Keratinocyte (primary cell): ENCODE results near the gene RALGPS1.

Source experiments
- EZH2 ChIP-seq: IDR thresholded peaks from one replicate; pipeline ENCODE4 v1.6.1; 2012; ENCODE audit warnings: inconsistent platforms, mild to moderate bottlenecking, low read length, moderate library complexity
- TF ChIP-seq, protein P1 (sequence below), 3 experiments: IDR thresholded peaks in 1 of 3; conservative IDR thresholded peaks in 1 of 3; optimal IDR thresholded peaks in 1 of 3; 2 replicates in 2 of 3; 3 replicates in 1 of 3; pipeline versions ENCODE3 to v1.5.1; 2011; ENCODE audit warnings: low read length in 3 of 3, mild to moderate bottlenecking in 3 of 3, moderate library complexity in 2 of 3, control low read depth in 1 of 3, inconsistent platforms in 1 of 3; ENCODE audit not compliant: insufficient read depth in 2 of 3; ENCODE audit errors: extremely low read depth in 1 of 3

DNA sequence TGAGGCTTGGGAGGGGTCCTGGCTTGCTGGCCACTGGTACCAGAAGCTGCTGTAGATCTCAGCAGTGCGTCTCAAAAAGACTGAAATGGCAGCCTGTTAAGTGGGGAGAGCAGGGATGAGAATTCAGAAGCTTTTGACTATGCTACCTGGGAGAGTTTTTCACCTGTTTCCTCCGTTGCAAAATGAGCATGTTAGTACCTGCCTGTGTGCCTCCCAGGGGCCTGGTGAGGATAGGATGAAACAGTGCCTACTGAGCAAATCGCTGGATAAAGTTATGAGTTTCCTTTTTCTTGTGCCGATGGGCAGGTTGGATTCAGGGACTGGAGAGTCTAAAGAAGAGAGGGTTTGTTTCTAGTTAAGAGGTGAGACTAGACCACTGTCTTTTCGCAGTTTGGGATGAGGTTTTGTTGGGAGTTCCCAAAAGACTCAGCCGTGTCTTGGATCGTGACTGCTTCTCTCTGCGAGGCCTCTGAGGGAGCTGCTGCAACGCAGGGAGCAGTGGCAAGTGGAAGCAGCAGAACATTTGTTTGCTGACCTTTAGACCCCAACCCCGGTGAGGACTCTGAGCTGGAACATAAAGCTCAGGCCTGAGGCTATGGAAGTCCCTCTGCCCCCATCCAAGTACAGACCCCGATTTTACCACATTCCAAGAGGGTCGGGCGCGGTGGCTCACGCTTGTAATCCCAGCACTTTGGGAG, 1.4 kb downstream of the RALGPS1 start:
- TF ChIP-seq, protein P1, sequence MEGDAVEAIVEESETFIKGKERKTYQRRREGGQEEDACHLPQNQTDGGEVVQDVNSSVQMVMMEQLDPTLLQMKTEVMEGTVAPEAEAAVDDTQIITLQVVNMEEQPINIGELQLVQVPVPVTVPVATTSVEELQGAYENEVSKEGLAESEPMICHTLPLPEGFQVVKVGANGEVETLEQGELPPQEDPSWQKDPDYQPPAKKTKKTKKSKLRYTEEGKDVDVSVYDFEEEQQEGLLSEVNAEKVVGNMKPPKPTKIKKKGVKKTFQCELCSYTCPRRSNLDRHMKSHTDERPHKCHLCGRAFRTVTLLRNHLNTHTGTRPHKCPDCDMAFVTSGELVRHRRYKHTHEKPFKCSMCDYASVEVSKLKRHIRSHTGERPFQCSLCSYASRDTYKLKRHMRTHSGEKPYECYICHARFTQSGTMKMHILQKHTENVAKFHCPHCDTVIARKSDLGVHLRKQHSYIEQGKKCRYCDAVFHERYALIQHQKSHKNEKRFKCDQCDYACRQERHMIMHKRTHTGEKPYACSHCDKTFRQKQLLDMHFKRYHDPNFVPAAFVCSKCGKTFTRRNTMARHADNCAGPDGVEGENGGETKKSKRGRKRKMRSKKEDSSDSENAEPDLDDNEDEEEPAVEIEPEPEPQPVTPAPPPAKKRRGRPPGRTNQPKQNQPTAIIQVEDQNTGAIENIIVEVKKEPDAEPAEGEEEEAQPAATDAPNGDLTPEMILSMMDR (optimal IDR thresholded peaks at IDR 0.05 in 1 of 3, IDR thresholded peaks at IDR 0.05 in 1 of 3, conservative IDR thresholded peaks at IDR 0.05 in 1 of 3; ENCODE audit: extremely low read depth in 1 of 3, insufficient read depth in 2 of 3, low read length in 3 of 3) = no peak
- TF ChIP-seq EZH2 = no peak
